Measurements from ENCODE around the gene ZHX3.
A peak's percentile ranks its signal among the peaks of the same experiment; 100 is the strongest.

The ZHX3 gene, protein sequence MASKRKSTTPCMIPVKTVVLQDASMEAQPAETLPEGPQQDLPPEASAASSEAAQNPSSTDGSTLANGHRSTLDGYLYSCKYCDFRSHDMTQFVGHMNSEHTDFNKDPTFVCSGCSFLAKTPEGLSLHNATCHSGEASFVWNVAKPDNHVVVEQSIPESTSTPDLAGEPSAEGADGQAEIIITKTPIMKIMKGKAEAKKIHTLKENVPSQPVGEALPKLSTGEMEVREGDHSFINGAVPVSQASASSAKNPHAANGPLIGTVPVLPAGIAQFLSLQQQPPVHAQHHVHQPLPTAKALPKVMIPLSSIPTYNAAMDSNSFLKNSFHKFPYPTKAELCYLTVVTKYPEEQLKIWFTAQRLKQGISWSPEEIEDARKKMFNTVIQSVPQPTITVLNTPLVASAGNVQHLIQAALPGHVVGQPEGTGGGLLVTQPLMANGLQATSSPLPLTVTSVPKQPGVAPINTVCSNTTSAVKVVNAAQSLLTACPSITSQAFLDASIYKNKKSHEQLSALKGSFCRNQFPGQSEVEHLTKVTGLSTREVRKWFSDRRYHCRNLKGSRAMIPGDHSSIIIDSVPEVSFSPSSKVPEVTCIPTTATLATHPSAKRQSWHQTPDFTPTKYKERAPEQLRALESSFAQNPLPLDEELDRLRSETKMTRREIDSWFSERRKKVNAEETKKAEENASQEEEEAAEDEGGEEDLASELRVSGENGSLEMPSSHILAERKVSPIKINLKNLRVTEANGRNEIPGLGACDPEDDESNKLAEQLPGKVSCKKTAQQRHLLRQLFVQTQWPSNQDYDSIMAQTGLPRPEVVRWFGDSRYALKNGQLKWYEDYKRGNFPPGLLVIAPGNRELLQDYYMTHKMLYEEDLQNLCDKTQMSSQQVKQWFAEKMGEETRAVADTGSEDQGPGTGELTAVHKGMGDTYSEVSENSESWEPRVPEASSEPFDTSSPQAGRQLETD

DNA sequence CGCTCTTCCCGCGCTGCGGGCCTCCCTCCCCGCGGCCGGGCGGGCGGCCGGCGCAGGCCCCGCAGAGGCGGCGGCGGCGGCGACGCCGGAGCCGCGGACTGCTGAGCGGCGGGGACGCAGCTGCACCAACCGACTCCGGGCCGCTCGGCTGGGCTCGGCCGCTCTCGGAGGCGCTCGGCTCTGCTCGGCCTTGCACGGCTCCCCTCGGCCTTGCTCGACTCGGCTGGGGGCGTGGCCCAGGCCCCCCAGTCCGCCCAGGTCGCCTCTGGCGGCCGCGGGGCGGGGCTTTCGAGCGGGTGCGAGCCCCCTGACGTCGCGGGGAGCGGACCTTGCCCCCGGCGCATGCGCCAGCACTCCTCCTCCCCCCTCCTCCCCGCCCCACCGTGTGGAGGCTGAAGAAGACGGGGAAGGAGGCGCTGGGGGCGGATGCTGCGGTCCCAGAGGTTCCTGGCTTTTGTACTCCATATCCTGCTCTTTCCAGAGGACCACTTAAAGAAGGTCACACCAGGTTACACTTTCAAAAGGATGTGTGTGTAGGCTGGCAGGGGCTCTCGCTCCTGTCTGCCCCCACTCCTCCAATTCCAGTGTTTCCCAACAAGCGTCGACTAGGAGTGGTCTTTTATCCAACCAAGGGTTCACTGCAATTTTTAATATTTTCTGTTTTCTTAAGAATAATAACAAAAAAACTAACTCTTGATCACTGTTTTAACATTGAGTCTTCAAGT lies at the start of gene ZHX3:
Gene ZHX3, minus strand, starts transcription at position 186 of the 725 bp plus-strand sequence. CDS start 112,815 bp downstream, outside the sequence.
- DNase-seq, result peak; percentile 94

DNA sequence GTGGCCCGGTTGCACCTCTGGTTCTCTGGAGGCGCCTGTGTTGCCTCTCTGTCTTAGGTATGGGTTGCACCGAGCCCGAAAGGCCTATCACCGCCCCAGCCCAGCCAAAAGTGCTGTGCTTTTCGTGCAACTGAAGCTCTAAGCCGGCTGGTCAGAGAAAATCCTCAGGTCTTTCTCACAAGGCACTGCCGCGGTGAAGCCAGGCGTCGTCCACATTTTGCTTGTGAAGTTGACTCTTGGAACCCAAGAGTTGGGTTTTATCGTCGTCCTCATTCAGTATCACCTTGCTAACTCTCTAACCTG lies 49.8 kb upstream of the ZHX3 start:
- no peak for DNase-seq

DNA sequence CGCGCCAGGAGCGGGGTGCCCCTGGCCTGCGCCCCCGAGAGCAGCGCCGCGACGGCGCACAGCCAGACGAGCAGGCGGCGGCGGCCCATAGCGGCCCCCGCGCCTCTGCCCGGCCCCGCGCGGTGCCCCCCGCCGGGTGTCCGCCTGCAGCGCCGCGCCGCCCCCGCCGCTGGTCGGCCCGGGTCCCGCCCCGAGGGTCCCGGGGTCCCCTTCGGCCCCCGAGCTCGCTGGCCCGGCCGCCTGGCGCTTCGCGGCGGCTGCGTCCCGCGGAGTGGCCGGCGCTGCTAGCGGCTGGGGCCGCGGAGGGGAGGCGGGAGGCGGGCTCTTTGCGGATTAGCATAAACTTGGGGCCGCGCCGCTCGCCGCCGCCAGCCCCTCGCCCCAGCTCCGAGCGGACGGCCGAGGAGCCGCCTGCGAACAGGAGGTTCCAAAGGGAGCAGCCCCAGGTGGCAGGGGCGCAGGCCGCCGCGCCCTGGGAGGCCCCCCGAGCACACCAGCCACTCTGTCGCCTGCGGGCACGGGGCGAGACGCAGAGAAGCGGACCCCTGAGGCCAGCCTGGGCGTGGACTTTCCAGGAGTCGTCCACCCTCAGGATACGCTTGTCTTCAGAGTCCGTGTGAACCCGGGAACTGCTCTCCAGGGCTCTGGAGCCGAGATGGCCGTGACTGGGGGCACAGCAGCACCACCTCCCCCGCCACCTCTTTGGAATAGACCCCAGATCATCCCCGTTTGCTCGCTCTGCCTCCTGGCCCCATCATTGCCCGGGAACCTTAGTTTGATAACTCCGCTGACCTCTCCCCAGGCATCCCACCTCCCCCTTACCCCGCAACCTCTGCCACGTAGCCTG lies 49.2 kb upstream of the ZHX3 start, which contains the start of gene EMILIN3:
Gene EMILIN3, minus strand, starts transcription at position 273 of the 847 bp plus-strand sequence. Its CDS starts 184 bp downstream, at position 89.
- DNase-seq, result no peak

DNA sequence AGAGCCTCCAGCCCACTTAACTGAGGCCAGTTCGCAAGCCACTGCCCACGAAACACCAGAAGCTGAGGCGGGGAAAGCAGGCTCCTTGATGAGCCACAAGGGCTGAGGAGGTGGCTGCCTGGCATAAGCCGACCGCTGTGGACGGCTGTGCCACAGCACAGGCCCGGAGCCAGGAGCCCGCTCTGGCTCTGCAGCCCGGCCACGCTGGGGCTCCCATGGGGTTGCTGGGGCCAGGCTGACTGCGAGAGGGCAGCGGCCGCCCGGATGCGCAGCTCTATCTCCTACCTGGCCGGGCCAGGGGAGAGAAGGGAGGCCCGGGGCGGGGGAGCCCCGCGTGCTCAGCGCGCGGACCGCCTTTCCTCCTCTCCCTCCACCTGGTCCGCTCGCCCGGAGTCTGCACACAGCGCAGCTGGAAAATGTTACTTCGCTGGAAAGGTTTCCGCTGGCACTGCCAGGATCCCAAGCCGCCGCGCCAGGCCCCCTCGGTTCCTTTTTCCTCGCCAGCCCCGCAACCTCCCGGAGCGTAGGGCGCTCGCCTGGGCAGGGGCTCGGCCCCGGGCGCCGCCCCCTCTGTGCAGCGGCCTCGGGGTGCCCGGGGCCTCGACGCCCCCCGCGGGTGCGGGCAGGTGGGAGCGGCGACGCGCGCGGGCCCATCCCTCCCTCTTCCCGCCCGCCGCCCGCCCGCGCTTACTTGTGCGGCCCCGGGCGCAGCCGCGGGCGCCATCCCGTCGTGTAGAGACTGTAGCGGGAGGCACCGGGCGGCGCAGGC lies 48.4 kb upstream of the ZHX3 start:
- DNase-seq, result peak; percentile 34

DNA sequence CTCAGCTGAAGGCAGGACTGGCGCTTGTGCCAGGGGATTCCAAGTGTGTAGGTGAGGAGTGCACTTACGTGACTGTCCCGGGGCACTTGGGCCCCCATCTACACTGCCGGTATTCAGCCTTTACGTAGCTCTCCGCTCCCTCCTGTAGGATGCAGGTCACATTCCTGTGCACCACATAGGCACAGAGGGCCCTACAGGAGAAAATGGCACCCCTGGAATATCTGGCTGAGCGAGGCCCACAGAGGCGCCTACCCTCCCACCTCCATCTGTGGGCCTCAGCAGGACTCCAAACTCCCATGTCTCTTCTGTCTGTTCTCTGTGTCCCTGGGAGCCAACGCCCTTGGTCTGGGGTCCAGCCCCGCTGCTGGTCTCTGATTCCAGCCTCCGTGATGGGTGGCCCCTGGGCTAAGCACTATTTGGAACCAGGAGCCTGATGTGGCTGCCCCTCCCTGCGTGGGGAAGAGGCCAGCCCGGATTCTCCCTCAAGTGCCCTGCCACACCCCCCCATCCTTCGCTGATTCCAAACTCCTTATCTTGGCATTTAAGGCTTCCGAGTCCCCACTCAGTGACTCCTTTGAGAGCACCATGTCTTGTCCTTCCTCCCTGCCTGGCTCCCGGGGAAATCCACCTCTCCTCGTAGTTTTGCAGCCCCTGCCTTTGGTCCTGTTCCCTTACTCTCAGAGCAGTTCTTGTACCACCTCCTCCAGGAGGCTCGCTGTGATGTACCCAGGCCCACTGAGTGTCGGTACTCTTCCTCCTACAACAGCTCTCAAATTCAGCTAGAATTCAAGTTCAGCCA lies 47.6 kb upstream of the ZHX3 start:
- DNase-seq, result no peak

DNA sequence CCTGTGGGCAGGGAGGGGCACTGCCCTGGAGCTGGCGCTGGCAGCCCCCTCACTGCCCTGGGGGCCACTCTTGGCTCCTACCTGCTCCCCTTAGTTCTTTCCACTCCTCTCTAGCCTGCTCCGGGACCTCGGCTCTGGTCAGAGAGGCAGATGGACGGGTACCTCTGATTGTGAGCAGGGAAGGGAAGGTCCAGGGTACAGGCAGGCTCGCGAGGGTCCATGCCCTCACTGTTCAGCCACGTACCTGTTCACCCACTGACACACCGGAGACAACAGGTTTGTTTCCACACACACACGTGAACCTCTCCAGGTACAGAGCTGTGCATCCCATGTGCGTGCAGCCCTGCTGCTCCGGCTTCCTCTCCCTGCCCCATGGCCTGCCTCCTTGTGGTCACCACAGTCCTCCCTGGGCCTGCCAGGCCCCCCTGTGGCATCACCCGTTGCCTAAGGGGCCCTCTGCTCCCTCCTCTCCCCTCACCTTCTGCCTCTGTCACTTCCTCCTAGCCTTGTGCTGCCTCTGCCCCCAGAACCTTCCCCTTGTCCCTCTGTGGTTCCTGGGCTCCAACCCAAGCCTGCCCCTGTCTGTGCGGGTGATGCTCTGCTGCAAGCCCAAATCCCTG lies 46.8 kb upstream of the ZHX3 start:
- DNase-seq, result no peak

DNA sequence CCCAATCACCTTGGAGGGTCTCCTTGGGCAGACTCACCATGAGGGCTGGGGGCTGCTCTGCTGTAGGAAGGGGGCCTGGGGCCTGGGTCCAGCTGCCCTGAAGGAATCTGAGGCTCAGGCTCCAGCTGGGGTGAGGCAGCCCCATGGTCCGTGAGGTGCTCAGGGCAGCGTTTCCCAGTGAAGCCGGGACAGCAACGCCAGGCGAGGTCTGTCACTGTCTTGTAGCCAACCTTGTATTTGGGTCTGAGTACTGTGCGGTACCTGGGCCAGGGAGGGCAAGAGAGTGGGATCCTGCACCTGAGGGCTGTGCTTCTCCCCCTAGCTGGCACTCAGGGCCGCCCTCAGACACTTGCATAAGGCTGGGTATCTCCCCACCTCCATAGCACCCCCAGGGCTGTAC lies 46.1 kb upstream of the ZHX3 start:
- DNase-seq, result no peak

DNA sequence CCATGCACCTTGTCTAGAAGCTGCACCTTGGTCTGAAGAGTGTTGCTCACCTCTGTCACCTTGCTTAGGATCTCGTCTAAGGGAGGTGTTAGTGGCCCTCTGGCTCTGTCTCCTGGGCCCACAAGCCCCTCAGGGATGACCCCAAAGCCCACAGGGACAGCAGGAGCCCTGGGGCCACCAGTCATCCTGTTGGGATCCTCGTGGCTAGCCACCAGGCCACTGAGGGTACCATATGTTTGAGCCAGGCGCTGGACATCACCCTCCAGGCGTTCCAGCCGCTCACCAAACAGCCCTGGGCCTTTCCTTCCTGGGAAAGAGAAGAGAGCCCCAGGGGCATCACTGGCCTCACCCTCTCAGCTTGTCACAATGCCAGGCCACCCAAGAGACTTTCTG lies 45.2 kb upstream of the ZHX3 start:
- no peak for DNase-seq

DNA sequence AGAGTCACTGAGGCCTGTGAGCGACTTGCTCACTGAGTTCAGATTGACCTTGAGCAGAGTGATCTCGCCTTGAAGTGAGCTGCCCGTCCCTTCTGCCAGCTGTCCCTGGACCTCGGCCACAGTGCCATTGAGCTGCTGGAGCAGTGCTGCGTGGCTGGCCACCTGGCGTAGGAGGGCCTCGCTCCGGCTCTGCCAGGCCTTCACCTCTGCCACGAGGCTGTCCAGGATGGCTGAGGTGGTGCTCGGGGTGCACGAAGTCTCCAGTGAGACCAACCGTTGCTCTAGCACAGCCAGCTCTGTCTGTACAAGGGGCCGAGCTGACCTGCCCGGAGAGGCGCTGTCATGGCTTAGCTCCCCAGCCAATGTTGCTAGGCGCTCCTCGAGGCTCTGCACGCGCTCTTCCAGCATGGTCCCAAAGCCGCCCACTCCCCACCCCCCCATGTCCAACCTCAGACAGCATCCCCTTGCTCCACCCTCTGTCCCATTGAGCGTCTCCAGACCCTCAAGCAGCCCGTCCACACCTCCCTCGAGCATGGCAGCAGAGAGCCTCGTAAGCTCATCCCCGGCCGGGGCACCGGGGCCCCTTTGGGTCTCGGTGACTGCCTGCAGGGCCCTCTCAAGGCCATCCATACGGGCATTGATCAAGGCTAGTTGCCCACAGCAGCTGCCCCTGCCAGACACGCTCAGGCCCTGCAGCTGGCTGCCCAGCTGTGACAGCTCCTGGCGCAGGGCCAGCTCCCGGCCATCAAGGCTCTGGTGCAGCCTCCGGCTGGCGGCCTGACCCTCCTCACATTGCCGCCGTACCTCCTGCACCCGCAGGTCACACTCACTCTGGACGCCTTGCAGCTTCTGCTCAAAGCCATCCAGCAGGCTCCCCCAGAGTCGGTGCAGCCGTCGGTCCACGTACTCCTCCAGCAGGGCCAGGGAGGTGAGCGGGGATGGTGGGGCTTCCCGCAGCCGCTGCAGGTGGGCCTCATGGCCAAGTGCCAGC lies 44.5 kb upstream of the ZHX3 start:
- DNase-seq, result no peak

DNA sequence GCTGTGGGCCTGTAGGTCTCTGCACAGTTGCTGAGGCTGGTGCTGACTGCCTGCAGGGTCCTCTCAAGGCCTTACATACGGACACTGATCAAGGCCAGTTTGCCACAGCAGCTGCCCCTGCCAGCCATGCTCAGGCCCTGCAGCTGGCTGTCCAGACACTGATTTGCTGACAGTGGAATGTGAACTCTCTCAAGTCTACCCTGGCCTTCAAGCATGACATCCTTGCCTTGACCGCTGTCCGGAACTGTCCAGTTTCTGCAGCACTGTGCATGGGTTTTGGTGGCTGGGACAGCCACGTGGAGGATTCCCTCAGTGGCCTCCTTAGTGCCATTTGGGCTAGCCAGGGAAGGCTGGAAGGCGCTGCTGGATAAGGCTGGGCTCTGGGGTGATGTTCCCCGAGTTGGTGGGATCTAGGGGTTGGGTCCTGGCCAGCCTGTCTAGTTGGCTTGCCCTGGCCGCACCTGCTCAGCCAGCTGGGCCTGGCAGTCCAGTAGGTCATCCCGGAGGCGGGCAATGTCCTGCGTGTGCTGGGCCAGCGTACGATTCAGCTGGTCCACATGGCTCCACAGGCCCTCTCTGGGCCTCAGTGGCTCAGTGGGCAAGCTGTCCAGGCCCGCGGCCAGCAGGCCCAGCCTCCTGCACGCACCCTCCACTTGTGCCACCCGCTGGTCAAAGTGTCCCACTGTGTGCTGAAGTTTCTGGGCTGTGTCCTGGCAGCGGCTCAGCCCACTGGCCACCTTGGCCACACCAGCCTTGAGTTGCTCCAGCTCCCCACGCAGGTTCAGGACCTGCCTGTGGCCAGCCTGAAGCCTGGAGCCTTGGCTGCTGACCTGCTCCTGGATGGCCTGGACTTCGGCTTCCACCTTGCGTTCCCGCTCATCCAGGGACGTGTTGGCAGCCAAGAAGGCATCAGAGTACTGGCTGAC lies 43.6 kb upstream of the ZHX3 start:
- no peak for DNase-seq

DNA sequence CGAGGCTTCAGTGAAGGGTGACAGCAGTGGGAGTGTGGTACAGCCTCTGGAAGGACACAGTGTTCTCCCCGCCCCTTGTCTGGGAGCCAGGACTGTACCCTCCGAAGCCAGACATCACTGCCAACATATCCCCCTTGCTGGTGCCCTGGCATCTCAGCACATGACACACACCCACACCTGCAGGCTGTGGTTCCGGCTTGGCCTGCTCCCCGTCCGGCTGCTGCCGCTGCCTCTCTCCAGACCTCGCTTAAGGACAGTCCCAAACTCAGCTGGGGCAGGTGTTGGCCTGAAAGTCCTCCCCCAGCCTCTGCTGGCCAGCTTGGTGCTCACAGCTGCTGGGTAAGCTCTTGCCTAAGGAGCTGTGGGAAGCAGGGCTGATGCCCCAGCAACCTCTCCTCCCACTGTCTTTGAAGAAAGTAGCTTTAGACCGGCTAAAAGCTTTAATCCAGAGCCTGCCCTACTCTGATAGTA lies 42.0 kb upstream of the ZHX3 start:
- DNase-seq, result no peak

DNA sequence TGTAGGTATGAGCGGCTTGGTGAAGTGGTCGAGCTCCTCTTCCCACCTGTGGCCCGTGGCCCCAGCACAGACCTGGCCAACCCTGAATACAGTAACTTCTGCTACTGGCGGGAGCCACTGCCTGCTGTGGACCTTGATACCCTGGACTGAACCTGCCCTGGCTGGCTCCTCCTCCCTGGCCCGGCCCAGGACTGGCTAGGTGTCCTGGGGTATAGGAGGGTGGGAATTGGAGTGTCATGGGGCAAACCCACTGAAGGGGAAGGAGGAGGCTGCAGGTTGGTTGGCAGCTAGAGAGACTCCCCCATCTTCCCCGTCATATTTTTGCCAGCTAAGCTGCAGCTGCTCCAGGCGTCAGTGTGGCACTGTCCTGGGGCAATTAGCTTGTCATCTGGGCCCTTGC lies 41.2 kb upstream of the ZHX3 start:
- DNase-seq, result no peak

DNA sequence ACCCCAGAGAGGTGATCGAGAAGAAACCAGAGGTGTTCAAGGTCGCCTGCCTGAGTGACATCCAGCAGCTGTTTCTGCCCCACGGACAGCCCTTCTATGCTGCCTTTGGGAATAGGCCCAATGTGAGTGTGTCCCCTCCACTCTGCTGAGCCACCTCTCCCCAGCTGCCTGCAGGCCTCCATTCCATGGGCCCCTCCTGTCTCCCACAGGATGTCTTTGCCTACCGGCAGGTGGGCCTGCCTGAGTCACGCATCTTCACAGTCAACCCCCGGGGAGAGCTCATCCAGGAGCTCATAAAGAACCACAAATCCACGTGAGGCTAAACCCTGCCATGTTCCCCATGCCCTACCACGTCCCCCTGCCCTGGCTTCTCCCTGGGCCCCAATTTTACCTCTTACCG lies 40.7 kb upstream of the ZHX3 start:
- no peak for DNase-seq

DNA sequence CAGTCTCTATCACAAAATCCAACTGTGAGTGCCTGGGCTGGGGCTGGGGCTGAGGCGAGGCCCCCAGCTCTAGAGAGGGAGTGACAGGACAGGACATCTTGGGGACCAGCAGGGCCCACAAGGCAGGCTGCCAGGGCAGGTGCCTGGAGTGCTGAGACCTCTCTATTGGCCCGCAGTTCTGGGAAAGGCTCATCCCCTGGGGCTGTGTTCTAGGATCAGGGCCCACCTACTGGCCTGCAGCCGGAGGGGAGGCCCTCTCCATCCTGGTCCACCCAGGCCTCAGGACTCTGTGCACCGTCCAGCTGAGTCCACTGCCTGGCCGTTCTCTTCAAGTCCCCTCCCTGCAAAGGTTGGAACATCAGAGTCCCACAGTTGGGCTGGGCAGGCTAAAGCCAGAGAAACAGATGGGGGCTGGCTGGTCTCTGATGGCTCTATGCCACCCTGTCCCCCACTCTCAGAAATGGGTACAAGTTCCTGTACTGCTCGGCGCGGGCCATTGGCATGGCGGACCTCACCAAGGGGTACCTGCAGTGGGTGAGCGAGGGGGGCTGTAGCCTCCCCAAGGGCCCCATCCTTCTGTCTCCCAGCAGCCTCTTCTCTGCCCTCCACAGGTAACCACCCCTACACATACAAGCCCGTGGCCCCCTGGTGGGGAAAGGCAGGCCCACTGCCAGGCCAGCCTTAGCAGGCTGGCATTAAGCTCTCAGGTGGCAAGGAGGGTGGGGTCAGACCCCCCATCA lies 40.1 kb upstream of the ZHX3 start:
- DNase-seq, result no peak

DNA sequence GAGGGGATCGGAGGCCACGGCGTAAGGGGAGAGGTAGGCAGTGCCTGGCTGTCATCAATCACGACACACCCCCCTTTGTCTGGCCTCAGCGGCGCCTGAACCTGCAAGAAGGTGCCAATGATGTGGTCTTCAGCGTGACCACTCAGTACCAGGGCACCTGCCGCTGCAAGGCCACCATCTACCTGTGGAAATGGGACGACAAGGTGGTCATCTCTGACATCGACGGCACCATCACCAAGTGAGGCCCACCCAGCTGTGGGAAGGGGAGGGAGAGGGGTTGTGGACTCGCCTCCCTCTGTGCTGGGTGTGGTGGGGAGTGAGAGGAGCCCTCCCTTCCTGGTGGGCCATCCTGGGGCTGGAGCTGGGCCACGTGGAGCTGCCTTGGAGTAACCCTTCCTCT lies 39.4 kb upstream of the ZHX3 start:
- no peak for DNase-seq

DNA sequence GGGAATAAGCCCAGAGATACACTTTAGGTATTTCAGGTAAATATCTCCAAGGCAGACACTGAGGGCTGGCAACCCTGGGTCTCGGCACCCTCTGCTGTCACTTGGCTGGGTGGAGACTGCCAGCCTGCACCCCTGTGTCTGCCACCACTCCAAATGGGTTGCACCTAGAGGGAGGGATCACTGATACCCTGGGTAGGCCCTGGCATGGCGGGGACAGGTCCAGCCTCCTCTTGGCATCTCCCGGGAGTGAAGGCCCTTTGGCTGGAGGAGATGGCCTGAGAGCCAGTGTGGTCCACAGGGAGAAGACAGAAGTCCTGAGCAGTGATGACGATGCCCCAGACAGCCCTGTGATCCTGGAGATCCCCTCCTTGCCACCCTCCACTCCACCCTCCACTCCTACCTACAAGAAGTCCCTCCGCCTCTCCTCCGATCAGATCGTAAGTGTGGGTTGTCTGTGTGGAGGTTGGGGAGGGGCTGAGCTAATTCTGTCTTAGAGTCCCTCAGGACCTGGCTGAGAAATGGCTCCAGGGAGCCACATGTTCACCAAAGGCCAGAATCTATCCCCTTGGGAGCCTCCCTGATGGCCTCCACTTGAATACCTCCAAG lies 38.2 kb upstream of the ZHX3 start:
- DNase-seq, result no peak

Data from NCI-H1092 treated with DMSO at 0.1 percent for 48 hours (cell line).